DOHH2 (cell line): ENCODE data around the gene NRXN3.

Source experiments
- H3F3A ChIP-seq: fragments of 200-600 bp; sonication (generic), shearing (Covaris generic); 2 replicates; pipeline ENCODE4 v1.6.0; 2016; ENCODE audit warnings: antibody characterized with exemption, mild to moderate bottlenecking; ENCODE audit not compliant: control insufficient read depth, insufficient read depth
- H3K27ac ChIP-seq: fragments of 200-600 bp; sonication (generic); 2 replicates; pipeline ENCODE4 v1.5.1; 2014; ENCODE audit warnings: low read depth, mild to moderate bottlenecking, low read length, moderate library complexity
- H3K27me3 ChIP-seq: fragments of 200-600 bp; sonication (generic); 2 replicates; pipeline ENCODE4 v1.6.1; 2014; ENCODE audit warnings: mild to moderate bottlenecking, low read length, mixed read lengths; ENCODE audit not compliant: control insufficient read depth
- H3K36me3 ChIP-seq: fragments of 200-600 bp; sonication (generic); 2 replicates; pipeline ENCODE4 v1.6.1; 2014; ENCODE audit warnings: mild to moderate bottlenecking, low read length, moderate library complexity, mixed read lengths; ENCODE audit not compliant: control insufficient read depth
- H3K4me1 ChIP-seq: fragments of 200-600 bp; sonication (generic); 2 replicates; pipeline ENCODE4 v1.6.1; 2014; ENCODE audit warnings: mild to moderate bottlenecking, low read length, mixed read lengths; ENCODE audit not compliant: control insufficient read depth
- H3K4me2 ChIP-seq: fragments of 200-600 bp; sonication (generic); 2 replicates; pipeline ENCODE4 v1.6.0; 2014; ENCODE audit warnings: mild to moderate bottlenecking, low read length, moderate library complexity
- H3K4me3 ChIP-seq: fragments of 200-600 bp; sonication (generic); 2 replicates; pipeline ENCODE4 v1.5.1; 2014; ENCODE audit warnings: mild to moderate bottlenecking, low read length, mixed read lengths
- H3K79me2 ChIP-seq: fragments of 200-600 bp; sonication (generic); 2 replicates; pipeline ENCODE4 v1.6.1; 2014; ENCODE audit warnings: mild to moderate bottlenecking, low read length, mixed read lengths; ENCODE audit not compliant: control insufficient read depth
- H3K9me2 ChIP-seq: fragments of 200-600 bp; sonication (generic); replicated peaks from 2 replicates; pipeline ENCODE4 v1.6.1; 2014; ENCODE audit warnings: mild to moderate bottlenecking, low read length, mixed read lengths; ENCODE audit not compliant: control insufficient read depth
- H3K9me3 ChIP-seq: fragments of 200-600 bp; sonication (generic); 2 replicates; pipeline ENCODE4 v1.6.1; 2014; ENCODE audit warnings: antibody characterized with exemption, low read length, mixed read lengths; ENCODE audit not compliant: control insufficient read depth, insufficient read depth
- H4K20me1 ChIP-seq: fragments of 200-600 bp; sonication (generic); 2 replicates; pipeline ENCODE4 v1.6.0; 2014; ENCODE audit warnings: low read depth, mild to moderate bottlenecking, antibody characterized with exemption, low read length, moderate library complexity; ENCODE audit not compliant: control insufficient read depth, insufficient read depth
- EZH2phosphoT487 ChIP-seq: fragments of 200-600 bp; sonication (generic); IDR thresholded peaks from 2 replicates; pipeline ENCODE4 v1.6.1; 2017; ENCODE audit warnings: borderline replicate concordance, mild to moderate bottlenecking, antibody characterized with exemption, low read length, moderate library complexity, mixed read lengths
- TF ChIP-seq, protein P1 (sequence below): fragments of 200-600 bp; sonication (generic); IDR thresholded peaks from one replicate; pipeline ENCODE4 v1.5.1; 2014; ENCODE audit warnings: antibody characterized with exemption, mild to moderate bottlenecking, low read depth, low read length; ENCODE audit not compliant: poor library complexity, severe bottlenecking

Gene NRXN3

GRCh38 chr14:79728331-79728730, 1558.2 kb downstream of the NRXN3 start:
- Histone ChIP-seq H3F3A (no peaks in the 10 kb centered on the region), H3K4me2 (no peak overlapping the region), H4K20me1 (no peaks in the 10 kb centered on the region), H3K79me2 (no peaks in the 10 kb centered on the region), H3K36me3 (no peaks in the 10 kb centered on the region), H3K27ac (no peak overlapping the region), H3K27me3 (no peaks in the 10 kb centered on the region), H3K4me1 (no peaks in the 10 kb centered on the region), H3K9me2 (no peaks in the 10 kb centered on the region; the same call in 1 of the 2 replicates), H3K4me3 (no peak overlapping the region), H3K9me3 (no peaks in the 10 kb centered on the region)
- TF ChIP-seq EZH2phosphoT487: no peak
- TF ChIP-seq, protein P1, sequence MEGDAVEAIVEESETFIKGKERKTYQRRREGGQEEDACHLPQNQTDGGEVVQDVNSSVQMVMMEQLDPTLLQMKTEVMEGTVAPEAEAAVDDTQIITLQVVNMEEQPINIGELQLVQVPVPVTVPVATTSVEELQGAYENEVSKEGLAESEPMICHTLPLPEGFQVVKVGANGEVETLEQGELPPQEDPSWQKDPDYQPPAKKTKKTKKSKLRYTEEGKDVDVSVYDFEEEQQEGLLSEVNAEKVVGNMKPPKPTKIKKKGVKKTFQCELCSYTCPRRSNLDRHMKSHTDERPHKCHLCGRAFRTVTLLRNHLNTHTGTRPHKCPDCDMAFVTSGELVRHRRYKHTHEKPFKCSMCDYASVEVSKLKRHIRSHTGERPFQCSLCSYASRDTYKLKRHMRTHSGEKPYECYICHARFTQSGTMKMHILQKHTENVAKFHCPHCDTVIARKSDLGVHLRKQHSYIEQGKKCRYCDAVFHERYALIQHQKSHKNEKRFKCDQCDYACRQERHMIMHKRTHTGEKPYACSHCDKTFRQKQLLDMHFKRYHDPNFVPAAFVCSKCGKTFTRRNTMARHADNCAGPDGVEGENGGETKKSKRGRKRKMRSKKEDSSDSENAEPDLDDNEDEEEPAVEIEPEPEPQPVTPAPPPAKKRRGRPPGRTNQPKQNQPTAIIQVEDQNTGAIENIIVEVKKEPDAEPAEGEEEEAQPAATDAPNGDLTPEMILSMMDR: no peak

GRCh38 chr14:79729731-79730130, 1559.6 kb downstream of the NRXN3 start:
- Histone ChIP-seq H4K20me1 (no peaks in the 10 kb centered on the region), H3K27me3 (no peaks in the 10 kb centered on the region), H3F3A (no peaks in the 10 kb centered on the region), H3K9me2 (no peaks in the 10 kb centered on the region), H3K27ac (no peak overlapping the region), H3K4me2 (no peak overlapping the region), H3K9me3 (no peaks in the 10 kb centered on the region), H3K4me3 (no peak overlapping the region), H3K36me3 (no peaks in the 10 kb centered on the region), H3K79me2 (no peaks in the 10 kb centered on the region), H3K4me1 (no peaks in the 10 kb centered on the region)
- TF ChIP-seq, protein P1: no peak
- TF ChIP-seq EZH2phosphoT487: no peak

GRCh38 chr14:79730196-79730595, 1560.0 kb downstream of the NRXN3 start:
- H3K36me3 ChIP-seq: no peaks in the 10 kb centered on the region
- no peaks in the 10 kb centered on the region for H3K9me3 ChIP-seq
- H4K20me1 ChIP-seq: no peaks in the 10 kb centered on the region
- H3K79me2 ChIP-seq: no peaks in the 10 kb centered on the region
- H3K4me3 ChIP-seq: no peak overlapping the region
- no peaks in the 10 kb centered on the region for H3F3A ChIP-seq
- H3K4me1 ChIP-seq: no peaks in the 10 kb centered on the region
- TF ChIP-seq, protein P1: no peak
- TF ChIP-seq EZH2phosphoT487: no peak
- H3K4me2 ChIP-seq: no peak overlapping the region
- H3K27ac ChIP-seq: no peak overlapping the region
- H3K27me3 ChIP-seq: no peaks in the 10 kb centered on the region
- no peaks in the 10 kb centered on the region for H3K9me2 ChIP-seq

DNA sequence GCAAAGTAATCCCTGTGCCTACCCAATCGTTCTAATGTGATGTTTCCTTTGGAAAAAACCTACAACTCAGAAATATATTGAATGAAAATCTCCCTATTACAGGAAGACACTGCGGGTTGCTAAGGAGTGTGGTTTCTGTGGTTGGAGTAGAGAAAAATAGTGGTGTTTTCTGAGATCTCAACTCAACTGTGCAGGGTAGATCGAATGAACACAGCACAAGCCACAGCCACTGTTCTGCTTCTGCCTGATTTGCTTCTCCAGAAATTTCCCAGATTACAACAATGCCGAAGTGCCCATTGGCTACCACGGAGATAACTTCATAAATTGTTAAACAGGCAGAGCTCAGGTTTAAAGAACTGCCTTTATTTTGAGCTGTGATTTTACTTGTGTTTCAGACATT, 1560.8 kb downstream of the NRXN3 start:
- no peak overlapping the region for H3K4me3 ChIP-seq
- no peak overlapping the region for H3K4me2 ChIP-seq
- TF ChIP-seq EZH2phosphoT487: no peak
- TF ChIP-seq, protein P1: no peak
- no peaks in the 10 kb centered on the region for H3K9me2 ChIP-seq
- no peaks in the 10 kb centered on the region for H3K9me3 ChIP-seq
- no peaks in the 10 kb centered on the region for H3K4me1 ChIP-seq
- H4K20me1 ChIP-seq: no peaks in the 10 kb centered on the region
- H3F3A ChIP-seq: no peaks in the 10 kb centered on the region
- H3K27ac ChIP-seq: no peak overlapping the region
- no peaks in the 10 kb centered on the region for H3K79me2 ChIP-seq
- no peaks in the 10 kb centered on the region for H3K36me3 ChIP-seq
- no peaks in the 10 kb centered on the region for H3K27me3 ChIP-seq
